Measurements from ENCODE around the gene AGGF1.
A peak's percentile ranks its signal among the peaks of the same experiment; 100 is the strongest.
"Not testable (repeated sequence)": the region's sequence is repeated elsewhere in the genome, so short reads cannot be mapped to it uniquely, and the experiment has no call there.

Gene AGGF1

GRCh38 chr5:77028631-77029375 lies 1.4 kb upstream of the AGGF1 start:
- peak; percentile 66 for DNase-seq (ENCODE audit: low spot score)

GRCh38 chr5:77029376-77029885 lies 773 bp upstream of the AGGF1 start:
- no peak for DNase-seq (ENCODE audit: low spot score)

DNA sequence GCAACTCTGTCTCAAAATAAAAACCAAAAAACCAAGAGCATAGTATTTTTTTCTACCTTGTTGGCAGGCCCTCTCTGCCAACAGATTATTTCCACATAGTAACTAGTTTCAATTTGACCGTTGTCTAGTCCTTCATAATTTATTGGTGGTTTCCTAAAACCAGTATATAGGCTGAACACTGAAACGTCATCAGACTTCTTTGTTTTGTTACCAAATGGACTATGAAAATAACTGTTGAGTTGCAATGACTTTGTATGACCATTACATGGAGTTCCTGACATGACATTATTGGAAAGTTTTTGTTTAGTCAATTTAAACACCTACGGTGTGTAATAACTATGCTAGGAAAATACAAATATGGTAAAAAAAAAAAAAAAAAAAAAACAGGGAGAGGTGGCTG lies 1.7 kb downstream of the AGGF1 start:
- DNase-seq (ENCODE audit: low spot score) = no peak

DNA sequence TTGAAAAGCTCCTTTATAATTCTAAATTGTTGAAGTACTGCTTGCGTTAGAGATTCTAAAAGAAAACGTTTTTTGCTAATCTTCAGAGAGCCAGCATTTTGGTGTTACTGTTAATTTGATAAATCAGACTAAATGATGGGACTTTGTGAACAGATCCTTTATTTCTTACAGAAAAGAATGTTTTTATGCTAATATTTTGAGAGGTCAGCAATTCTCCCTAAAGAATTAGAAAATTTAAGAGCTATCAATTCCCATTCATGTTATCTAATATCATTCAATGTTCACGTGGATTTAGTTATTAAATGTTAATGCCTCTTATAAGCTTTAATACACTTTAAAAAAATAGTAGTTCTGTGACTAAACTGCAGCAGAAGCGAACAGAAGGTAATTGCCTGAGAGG lies 2.4 kb downstream of the AGGF1 start:
- DNase-seq (ENCODE audit: low spot score) = no peak

DNA sequence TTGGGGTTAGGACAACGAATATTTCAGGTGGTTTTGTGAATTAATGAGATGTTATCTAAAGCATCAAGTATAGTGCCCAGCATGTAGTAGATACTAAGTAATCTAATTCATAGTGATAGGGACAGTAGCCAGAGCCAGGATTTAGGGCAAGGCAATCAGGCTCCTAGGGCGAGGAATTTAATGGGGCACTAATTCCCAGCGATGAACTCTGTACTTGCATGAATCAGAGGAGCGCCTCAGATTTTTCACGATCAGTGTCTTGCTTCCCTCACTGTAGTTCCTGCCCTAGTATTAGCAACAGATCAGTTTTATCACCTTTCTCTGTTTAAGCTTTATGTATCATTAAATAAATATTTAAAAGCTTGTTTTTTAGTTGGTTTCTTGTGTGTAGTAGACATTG lies 3.1 kb downstream of the AGGF1 start:
- DNase-seq (ENCODE audit: low spot score) = no peak

GRCh38 chr5:77035950-77036349 lies 5.7 kb downstream of the AGGF1 start:
- DNase-seq (ENCODE audit: low spot score) = no peak

- DNase-seq (ENCODE audit: low spot score) = no peak
These were observed 16.3 kb downstream of the AGGF1 start for GRCh38 chr5:77046416-77047073.

DNA sequence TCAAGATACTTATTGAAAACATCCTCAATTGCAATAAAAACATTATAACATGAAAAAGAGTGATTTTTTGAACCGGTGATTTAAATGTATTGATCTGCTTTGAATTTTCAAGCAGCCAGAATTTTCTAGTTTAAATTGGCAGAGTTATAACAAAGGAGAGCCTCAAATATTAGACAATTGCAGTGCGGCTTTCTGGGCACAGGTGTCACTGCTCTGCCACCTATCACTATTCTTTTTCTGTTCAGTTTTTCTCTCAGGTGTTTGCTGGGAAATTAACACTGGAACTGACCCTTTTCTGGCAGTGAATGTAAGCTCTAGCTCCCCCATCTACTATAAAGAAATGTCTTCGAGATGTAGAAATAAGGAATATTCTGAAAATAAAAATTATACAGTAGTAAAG lies 33.8 kb downstream of the AGGF1 start:
- DNase-seq (ENCODE audit: low spot score) = no peak

DNA sequence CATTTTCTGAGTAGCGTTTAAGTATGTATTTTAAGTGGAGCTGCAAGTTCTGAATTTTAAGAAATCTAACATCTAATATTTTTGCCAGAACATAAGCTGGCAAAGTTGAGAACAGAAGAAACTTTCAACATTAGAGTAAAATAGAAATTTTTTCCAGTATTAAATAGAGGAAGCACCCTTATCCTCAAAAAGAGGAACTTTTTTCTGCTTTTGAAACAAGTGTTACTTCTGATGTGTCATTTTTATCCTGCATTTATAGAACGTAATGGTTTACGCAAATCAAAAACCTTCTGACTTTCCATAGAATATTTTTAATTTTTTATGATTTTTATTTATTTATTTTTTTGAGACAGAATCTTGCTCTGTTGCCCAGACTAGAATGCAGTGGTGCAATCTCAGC lies 35.1 kb downstream of the AGGF1 start:
- DNase-seq (ENCODE audit: low spot score) = no peak

- DNase-seq (ENCODE audit: low spot score) = no peak
These were observed 36.0 kb downstream of the AGGF1 start for GRCh38 chr5:77066184-77066583.

GRCh38 chr5:77066823-77067442 lies 36.7 kb downstream of the AGGF1 start:
- DNase-seq (ENCODE audit: low spot score) = no peak

DNA sequence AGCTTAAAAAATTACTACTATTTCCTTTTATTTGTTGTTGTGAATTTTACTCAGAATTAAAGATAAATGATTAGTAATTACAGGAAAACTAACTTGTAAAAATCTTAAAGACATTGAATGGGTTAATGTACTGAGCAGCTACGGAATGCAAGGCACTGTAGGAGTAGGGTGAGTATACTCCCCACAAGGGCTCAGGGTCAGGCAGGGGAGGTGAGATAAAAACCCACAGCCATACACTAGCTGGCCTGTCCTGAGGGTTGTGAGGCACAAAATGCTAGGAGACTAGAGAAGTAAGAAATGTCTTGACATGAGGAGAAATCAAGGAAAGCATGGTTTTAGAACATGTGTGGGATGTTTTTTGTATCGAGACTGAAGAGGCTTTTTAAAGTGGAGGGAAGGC lies 43.5 kb downstream of the AGGF1 start:
- DNase-seq (ENCODE audit: low spot score) = no peak

DNA sequence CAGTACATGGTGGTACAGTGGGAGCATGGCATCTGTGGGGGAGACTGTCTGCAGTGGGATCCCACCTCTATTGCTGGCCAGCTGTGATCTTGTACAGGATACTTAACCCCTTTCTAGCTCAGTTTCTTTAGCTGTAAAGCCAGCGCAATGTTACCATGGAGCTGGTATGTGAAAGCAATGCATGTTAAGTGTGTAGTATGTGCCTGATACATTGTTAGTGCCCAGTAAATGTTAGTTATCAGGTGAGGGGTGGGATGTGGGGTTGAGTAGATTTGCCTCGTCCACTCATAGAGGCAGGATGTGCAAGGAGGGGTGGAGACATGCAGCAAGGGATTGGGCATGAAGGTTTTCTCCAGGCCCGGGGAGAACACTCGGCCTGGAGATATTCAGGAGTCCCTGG lies 44.5 kb downstream of the AGGF1 start:
- no peak for DNase-seq (ENCODE audit: low spot score)

- DNase-seq (ENCODE audit: low spot score) = peak; percentile 67
These were observed 47.0 kb downstream of the AGGF1 start for GRCh38 chr5:77076961-77077828.

GRCh38 chr5:77077829-77078176 lies 47.6 kb downstream of the AGGF1 start:
- DNase-seq (ENCODE audit: low spot score) = no peak

- not testable (repeated sequence) for DNase-seq (ENCODE audit: low spot score)
These were observed 50.3 kb downstream of the AGGF1 start for GRCh38 chr5:77080479-77080878.

DNA sequence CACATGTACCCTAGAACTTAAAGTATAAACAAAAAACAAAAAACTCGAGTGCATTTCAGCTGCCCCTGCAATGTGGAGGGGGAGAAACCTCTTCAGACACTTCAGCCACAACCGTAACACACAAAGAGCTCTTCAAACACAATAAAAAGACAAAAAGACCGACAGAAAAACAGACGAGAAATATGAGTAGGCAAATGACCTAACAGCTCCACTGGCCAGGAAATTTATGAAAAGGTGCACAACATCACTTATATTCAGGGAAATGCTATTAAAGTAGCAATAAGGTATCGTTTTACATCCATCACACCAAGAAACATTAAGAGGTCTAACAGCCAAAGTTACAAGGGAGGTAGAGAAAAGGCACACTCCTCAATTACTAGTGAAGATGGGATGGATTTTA lies 50.7 kb downstream of the AGGF1 start:
- no peak for DNase-seq (ENCODE audit: low spot score)

- DNase-seq (ENCODE audit: low spot score) = no peak
These were observed 52.1 kb downstream of the AGGF1 start for GRCh38 chr5:77082280-77082679.

GRCh38 chr5:77083088-77083487 lies 52.9 kb downstream of the AGGF1 start:
- DNase-seq (ENCODE audit: low spot score) = no peak

GRCh38 chr5:77086368-77086688 lies 56.1 kb downstream of the AGGF1 start:
- no peak for DNase-seq (ENCODE audit: low spot score)

DNA sequence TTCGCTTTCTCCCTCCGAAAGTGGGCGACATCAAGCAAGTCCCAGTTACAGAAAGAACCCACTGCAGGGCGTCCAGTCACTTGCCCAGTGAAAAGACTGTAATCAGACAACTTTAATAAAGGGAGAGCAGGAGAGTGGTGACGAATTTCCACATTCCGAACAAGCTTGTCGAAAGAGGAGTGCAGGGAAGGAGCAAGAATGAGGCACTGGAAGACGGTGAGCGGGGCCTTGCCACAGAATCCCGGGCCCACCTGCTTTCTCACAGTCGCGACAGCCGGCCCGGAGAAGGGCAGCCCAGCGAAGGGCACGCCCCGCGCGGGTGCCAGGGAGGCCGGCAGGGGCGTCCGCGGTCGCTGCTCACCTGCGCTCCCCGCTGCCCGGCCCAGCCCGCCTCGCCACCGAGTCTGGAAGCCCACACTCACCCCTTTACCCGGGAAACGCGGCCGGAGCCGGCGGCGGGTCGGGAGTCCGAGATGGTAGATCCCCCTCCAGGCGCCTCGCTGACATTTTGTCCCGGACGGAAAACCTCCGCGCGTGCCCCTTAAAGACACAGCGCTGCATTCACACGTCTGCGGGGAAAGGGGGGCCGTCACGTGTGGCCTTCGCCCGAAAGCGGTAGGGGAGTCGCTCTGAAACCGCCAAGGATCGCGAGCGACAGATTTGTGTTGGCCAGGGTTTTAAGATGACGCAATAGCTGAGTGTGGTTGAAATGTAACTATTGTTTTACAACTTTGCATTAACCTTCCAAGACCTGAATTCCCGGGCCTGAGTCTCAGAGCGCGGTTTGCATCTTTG lies 56.7 kb downstream of the AGGF1 start, which contains the start of gene ZBED3:
Gene ZBED3 (minus strand): TSS at position 597 of the 795 bp plus-strand sequence. CDS start 9,407 bp downstream, outside the sequence.
- peak; percentile 85 for DNase-seq (ENCODE audit: low spot score)

Data from globus pallidus (tissue), 1 donor.